Liver (tissue), 9 donors: ENCODE measurements around the gene SWSAP1. TPM values are rescaled to one million over a fixed set of nuclear protein-coding genes. Genes with fewer than 3 reads are reported as not detected.
A peak's percentile ranks its signal among the peaks of the same experiment; 100 is the strongest.

Source experiments
- DNase-seq: peaks from one replicate; pipeline ENCODE4 v3.0.0-alpha.2; 2017; ENCODE audit warnings: low spot score
- H3K27ac ChIP-seq, 2 donors: one replicate each; pipeline ENCODE4 v1.7.0; 2013; ENCODE audit warnings: inconsistent platforms in 2 of 2, low read length in 2 of 2, control low read depth in 1 of 2, low read depth in 1 of 2, mild to moderate bottlenecking in 1 of 2
- H3K27me3 ChIP-seq, 4 donors: one replicate each; pipeline versions ENCODE4 v1.6.1 to v1.7.0; 2013; ENCODE audit warnings: low read length in 3 of 4, inconsistent platforms in 1 of 4, mild to moderate bottlenecking in 1 of 4, moderate library complexity in 1 of 4; ENCODE audit not compliant: control insufficient read depth in 4 of 4, insufficient read depth in 4 of 4
- H3K36me3 ChIP-seq, 4 donors: one replicate each; pipeline versions ENCODE4 v1.6.1 to v1.7.0; 2013; ENCODE audit warnings: low read length in 3 of 4, mild to moderate bottlenecking in 3 of 4, low read depth in 1 of 4, moderate library complexity in 1 of 4; ENCODE audit not compliant: control insufficient read depth in 4 of 4, insufficient read depth in 3 of 4
- H3K4me1 ChIP-seq, 4 donors: one replicate each; pipeline versions ENCODE4 v1.6.1 to v1.7.0; 2013; ENCODE audit warnings: low read length in 3 of 4, mild to moderate bottlenecking in 3 of 4, moderate library complexity in 1 of 4; ENCODE audit not compliant: control insufficient read depth in 4 of 4, insufficient read depth in 4 of 4
- H3K4me3 ChIP-seq, 3 donors: one replicate each; pipeline versions ENCODE4 v1.6.1 to v1.7.0; 2013; ENCODE audit warnings: low read length in 3 of 3, control low read depth in 1 of 3, low read depth in 1 of 3, mild to moderate bottlenecking in 1 of 3
- H3K9ac ChIP-seq, 2 donors: one replicate each; pipeline ENCODE4 v1.7.0; 2013; ENCODE audit warnings: low read length in 2 of 2, mild to moderate bottlenecking in 2 of 2, moderate library complexity in 2 of 2, control low read depth in 1 of 2, low read depth in 1 of 2
- H3K9me3 ChIP-seq, 4 donors: one replicate each; pipeline versions ENCODE4 v1.6.1 to v1.7.0; 2013; ENCODE audit warnings: low read length in 3 of 4; ENCODE audit not compliant: control insufficient read depth in 4 of 4
- ATF3 ChIP-seq: IDR thresholded peaks from 2 replicates; pipeline ENCODE4 v1.6.1; 2016; ENCODE audit warnings: antibody characterized with exemption
- EGR1 ChIP-seq, 2 donors: IDR thresholded peaks; 2 replicates each; pipeline ENCODE4 v1.6.1; 2016 to 2018; ENCODE audit warnings: antibody characterized with exemption in 2 of 2, low read depth in 2 of 2
- FOXA1 ChIP-seq: IDR thresholded peaks from 2 replicates; pipeline ENCODE4 v1.6.1; 2016; ENCODE audit warnings: antibody characterized with exemption
- FOXA2 ChIP-seq: IDR thresholded peaks from 2 replicates; pipeline ENCODE4 v1.6.1; 2016; ENCODE audit warnings: antibody characterized with exemption
- GABPA ChIP-seq, 2 donors: IDR thresholded peaks in 1 of 2; conservative IDR thresholded peaks in 1 of 2; 2 replicates each; pipeline ENCODE4 v1.6.1; 2016; ENCODE audit warnings: antibody characterized with exemption in 2 of 2, mild to moderate bottlenecking in 1 of 2, moderate library complexity in 1 of 2
- HNF4G ChIP-seq: IDR thresholded peaks from 2 replicates; pipeline ENCODE4 v1.6.1; 2016; ENCODE audit warnings: antibody characterized with exemption
- REST ChIP-seq: IDR thresholded peaks from 2 replicates; pipeline ENCODE4 v1.6.1; 2016; ENCODE audit warnings: antibody characterized with exemption, mild to moderate bottlenecking
- RXRA ChIP-seq, 2 donors: IDR thresholded peaks; 2 replicates each; pipeline ENCODE4 v1.6.1; 2017 to 2018; ENCODE audit warnings: antibody characterized with exemption in 2 of 2, mild to moderate bottlenecking in 1 of 2
- SP1 ChIP-seq: IDR thresholded peaks from 2 replicates; pipeline ENCODE4 v1.6.1; 2018; ENCODE audit warnings: antibody characterized with exemption, mild to moderate bottlenecking
- YY1 ChIP-seq: IDR thresholded peaks from 2 replicates; pipeline ENCODE4 v1.6.1; 2016; ENCODE audit warnings: antibody characterized with exemption, mild to moderate bottlenecking
- WGBS: extraction: QIAGEN DNeasy Blood & Tissue Kit; methylation state at CpG from one replicate; pipeline ENCODE4 v1.1.7; 2013; 5-methylcytosine and 5-hydroxymethylcytosine counted together
- polyA plus RNA-seq, 2 donors: library from polyadenylated mRNA; stranded (reverse) in 1 of 2; unstranded in 1 of 2; fragments of 200-250 nt in 1 of 2; fragments of >200 nt in 1 of 2; fragmentation: Nextera tagmentation in 1 of 2; extraction: Ambion mirVana in 1 of 2; gene quantifications; one replicate each; pipeline versions ENCODE4 v1.2.1 to v1.2.3, GENCODE V29; 2013 to 2015
- total RNA-seq, 2 donors: library from RNA; depleted of rRNA; stranded (reverse); fragments of >200 nt; gene quantifications; one replicate each; pipeline ENCODE4 v1.2.3, GENCODE V29; 2014
- TF ChIP-seq, protein P1 (sequence below): fragments of 150-350 bp; IDR thresholded peaks from 2 replicates; pipeline ENCODE4 v1.5.1; 2017; ENCODE audit warnings: improper control_type of control experiment, low read depth, low read length; ENCODE audit not compliant: missing input control
- donor health status: healthy.
- donor health status: healthy.
- donor health status: healthy.
- donor health status: healthy.
- donor health status: healthy.

SWSAP1 gene
- total and polyA plus RNA-seq, 4 donors = 0.98 to 6.4 (median 1.7) TPM

DNA sequence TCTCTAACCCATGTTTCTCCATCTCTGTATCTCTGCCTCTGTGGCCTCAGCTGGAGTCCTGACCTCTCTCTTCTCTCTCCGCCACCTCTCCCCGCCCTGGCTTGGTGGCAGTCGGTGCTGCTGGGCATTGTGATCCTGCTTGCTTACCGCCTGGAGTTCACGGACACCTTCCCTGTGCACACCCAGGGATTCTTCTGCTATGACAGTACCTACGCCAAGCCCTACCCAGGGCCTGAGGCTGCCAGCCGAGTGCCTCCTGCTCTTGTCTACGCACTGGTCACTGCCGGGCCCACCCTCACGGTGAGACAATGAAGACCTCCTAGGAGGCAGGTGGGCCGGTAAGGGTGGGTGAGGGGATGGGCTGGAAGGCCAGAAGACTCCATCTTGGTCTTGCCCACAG is 15.0 kb upstream of the SWSAP1 start:
- Histone ChIP-seq H3K27me3 (no peaks in the 10 kb centered on the region), H3K27ac (no peak overlapping the region), H3K4me3 (no peak overlapping the region), H3K36me3 (peaks cover 0 to 5% (median 2%) of the 10 kb centered on the region in 4 donors), H3K9ac (no peak overlapping the region), H3K9me3 (no peaks in the 10 kb centered on the region), H3K4me1 (peaks cover 0 to 18% (median 6%) of the 10 kb centered on the region in 4 donors)
- no peak for TF ChIP-seq YY1
- no peak for TF ChIP-seq EGR1 (IDR thresholded peaks at IDR 0.05; ENCODE audit: low read depth in 2 of 2)
- TF ChIP-seq FOXA1 = no peak
- WGBS = 92% methylated on average over 11 of the region's 11 CpGs
- no peak for DNase-seq

DNA sequence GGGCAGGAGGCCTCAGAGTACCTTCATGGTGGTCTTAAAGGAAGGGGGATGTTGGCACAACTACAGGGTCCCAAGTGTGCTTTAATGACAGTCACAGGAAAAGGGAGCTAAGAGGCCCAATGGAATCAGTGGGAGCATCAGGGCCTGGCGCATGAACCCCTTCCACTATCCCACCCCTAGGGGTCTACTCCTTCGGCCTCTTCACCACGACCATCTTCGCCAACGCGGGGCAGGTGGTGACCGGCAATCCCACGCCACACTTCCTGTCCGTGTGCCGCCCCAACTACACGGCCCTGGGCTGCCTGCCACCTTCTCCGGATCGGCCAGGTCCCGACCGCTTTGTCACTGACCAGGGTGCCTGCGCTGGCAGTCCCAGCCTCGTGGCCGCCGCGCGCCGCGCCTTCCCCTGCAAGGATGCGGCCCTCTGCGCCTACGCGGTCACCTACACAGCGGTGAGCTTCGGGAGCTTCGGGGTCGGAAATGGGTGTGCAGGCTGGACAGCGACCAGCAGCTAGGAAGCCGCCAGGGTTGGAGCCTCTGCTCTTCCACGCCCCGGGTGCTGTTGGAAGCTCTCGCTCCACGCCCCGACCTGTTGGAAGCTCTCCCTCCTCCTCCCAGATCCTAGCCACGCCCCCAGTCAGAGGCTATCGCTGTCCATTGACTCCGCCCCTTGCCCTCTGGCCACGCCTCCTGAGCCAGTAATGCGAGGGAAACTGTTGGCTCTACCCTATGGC is 13.3 kb upstream of the SWSAP1 start:
- Histone ChIP-seq H3K27ac (no peak overlapping the region), H3K9me3 (no peaks in the 10 kb centered on the region), H3K4me3 (no peak overlapping the region), H3K36me3 (peaks cover 1 to 13% (median 4%) of the 10 kb centered on the region in 4 donors), H3K9ac (no peak overlapping the region), H3K27me3 (no peaks in the 10 kb centered on the region), H3K4me1 (peaks cover 3 to 16% (median 9%) of the 10 kb centered on the region in 4 donors)
- TF ChIP-seq FOXA1 (no peak), SP1 (peak; percentile 55), GABPA (IDR thresholded peaks at IDR 0.05 in 1 of 2, conservative IDR thresholded peaks at IDR 0.05 in 1 of 2) (no peak), FOXA2 (no peak), HNF4G (no peak), ATF3 (no peak), RXRA (IDR thresholded peaks at IDR 0.05) (peak in 1 of 2 donors; percentile 51), EGR1 (IDR thresholded peaks at IDR 0.05; ENCODE audit: low read depth in 2 of 2) (no peak), REST (peak; percentile 88)
- TF ChIP-seq, protein P1, sequence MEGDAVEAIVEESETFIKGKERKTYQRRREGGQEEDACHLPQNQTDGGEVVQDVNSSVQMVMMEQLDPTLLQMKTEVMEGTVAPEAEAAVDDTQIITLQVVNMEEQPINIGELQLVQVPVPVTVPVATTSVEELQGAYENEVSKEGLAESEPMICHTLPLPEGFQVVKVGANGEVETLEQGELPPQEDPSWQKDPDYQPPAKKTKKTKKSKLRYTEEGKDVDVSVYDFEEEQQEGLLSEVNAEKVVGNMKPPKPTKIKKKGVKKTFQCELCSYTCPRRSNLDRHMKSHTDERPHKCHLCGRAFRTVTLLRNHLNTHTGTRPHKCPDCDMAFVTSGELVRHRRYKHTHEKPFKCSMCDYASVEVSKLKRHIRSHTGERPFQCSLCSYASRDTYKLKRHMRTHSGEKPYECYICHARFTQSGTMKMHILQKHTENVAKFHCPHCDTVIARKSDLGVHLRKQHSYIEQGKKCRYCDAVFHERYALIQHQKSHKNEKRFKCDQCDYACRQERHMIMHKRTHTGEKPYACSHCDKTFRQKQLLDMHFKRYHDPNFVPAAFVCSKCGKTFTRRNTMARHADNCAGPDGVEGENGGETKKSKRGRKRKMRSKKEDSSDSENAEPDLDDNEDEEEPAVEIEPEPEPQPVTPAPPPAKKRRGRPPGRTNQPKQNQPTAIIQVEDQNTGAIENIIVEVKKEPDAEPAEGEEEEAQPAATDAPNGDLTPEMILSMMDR = no peak
- DNase-seq = peak; percentile 88
- 43% methylated on average over 43 of the region's 43 CpGs for WGBS
